CD4-positive, alpha-beta T cell treated with Interleukin-6 for 4 hours (primary cell): ENCODE results near the gene KANSL2.
A peak's percentile ranks its signal among the peaks of the same experiment; 100 is the strongest.
"Not testable (repeated sequence)": the region's sequence is repeated elsewhere in the genome, so short reads cannot be mapped to it uniquely, and the experiment has no call there.

Experiments
- DNase-seq: peaks from one replicate; pipeline ENCODE4 v3.0.0-alpha.2; 2020; ENCODE audit warnings: mixed read lengths

Gene KANSL2

DNA sequence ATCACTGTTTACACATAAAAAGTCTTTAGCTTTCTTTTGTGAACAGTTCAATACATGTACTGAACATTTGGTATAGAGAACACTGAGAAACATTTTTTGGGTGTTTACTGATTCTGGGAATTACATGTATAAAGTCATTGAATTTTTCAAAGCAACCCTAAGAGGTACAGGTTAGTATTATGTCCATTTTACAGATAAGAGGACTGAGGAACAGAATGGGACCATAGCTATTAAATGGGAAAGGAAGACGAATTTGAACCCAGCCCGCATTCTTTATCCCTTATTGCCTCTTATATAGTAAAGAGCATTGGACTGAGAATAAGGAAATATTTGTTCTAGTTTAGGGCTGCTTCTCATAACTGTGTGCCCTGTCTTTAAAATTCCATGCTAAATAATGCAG, 889 bp upstream of the KANSL2 start:
- DNase-seq: no peak

DNA sequence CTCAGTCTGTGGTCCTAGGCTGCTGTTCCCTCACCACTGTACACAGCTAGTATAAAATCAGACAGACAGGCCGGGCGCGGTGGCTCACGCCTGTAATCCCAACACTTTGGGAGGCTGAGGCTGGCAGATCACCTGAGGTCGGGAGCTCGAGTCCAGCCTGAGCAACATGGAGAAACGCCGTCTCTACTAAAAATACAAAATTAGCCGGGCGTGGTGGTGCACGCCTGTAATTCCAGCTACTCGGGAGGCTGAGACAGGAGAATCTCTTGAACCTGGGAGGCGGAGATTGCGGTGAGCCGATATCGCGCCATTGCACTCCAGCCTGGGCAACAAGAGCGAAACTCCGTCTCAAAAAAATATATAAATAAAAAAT, 481 bp upstream of the KANSL2 start:
- not testable (repeated sequence) for DNase-seq

DNA sequence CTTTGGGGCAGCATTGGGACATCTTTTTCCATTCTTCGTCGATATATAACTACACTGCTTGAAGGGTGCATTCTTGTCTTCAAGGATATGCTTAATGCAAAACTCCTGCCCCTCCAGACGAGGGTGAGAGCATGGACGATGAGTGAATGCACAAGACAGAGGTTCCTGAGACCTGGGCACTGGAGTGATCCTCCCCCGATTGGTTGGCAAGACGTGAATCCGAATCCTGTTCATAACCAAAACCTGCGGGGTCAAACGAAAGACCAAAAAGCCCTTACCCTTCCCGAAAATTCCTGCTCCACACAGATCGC, 684 bp downstream of the KANSL2 start:
- no peak for DNase-seq

DNA sequence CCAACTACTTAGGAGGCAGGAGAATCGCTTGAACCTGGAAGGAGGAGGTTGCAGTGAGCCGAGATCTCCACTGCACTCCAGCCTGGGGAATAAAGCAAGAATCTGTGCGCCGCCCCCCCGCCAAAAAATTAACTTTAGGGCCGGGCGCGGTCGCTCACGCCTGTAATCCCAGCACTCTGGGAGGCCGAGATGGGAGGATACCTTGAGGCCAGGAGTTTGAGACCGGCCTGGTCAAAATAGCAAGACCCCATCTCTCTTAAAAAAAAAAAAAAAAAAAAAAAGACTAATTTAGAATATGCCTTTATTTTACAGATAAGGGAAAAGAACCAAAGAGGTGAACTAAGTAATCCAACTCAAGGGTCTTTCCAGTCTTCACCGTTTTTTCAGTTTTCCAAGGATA, 1.2 kb downstream of the KANSL2 start:
- DNase-seq: no peak

DNA sequence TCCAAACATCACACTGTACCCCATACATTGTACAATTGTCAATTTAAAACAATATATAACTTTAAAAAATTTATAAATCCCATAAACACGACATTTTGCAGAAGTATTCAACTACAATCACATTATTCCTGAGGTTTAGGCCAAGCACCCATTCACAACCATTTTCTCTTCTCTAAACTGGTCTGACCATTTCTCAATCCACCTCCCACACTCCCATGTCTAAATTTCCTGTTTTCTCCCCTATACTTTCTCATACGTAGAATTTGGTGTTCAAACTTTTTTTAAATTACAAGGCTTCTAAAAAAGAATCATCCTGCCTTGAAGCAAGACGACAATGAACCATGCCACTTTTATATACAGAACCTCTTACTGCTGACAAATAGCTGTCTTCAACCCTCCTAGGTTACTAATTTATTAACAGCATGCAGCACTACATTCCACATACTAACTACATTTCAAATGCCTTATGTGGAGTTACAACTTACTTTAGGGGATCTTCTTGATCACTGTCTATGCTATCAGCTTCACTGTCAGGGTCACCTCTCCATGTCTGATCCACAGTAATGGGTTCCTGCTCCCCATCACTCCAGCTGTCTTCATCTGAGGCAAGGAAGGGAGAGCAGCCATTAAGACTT, 3.4 kb downstream of the KANSL2 start:
- no peak for DNase-seq

DNA sequence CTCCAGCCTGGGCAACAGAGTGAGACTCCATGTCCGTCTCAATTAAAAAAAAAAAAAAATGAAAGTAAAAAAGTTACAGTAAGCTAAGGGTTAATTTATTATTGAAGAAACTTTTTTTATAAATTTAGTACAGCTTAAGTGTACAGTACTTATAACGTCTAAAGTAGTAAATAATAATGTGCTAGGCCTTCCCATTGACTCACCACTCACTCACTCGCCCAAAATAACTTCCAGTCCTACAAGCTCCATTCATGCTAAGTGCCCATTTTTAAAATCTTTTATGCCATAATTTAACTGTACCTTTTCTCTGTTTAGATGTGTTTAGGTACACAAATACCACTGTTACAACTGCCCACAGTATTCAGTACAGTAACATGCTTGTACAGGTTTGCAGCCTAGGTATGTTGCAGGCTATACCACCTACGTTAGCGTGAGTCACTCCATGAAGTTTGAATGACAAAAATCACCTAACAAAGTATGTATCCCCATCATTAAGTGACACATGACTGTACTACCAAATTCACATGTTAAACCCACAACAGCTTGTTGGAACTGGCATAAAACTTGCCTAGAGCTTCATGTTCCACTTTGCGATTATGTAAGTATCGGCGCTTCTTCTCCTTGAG, 10.7 kb downstream of the KANSL2 start:
- DNase-seq: no peak

DNA sequence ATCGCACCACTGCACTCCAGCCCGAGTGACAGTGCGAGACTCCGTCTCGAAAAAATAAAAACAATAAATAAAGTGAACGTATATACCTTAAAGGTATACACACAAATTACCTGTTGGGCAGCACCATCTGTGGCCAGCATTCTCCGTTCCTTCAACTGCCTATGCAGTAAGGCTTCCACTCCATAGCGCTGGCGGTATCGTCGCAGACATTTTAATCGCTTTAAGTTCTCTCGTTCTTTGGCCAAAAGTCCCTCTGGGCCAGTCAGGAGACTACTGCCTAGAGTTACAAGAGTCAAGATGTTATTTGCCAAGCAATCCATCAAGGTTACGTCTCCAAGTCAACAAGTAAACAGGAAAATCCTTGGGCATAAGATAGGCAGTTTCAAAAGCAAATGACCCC, 13.0 kb downstream of the KANSL2 start:
- no peak for DNase-seq

DNA sequence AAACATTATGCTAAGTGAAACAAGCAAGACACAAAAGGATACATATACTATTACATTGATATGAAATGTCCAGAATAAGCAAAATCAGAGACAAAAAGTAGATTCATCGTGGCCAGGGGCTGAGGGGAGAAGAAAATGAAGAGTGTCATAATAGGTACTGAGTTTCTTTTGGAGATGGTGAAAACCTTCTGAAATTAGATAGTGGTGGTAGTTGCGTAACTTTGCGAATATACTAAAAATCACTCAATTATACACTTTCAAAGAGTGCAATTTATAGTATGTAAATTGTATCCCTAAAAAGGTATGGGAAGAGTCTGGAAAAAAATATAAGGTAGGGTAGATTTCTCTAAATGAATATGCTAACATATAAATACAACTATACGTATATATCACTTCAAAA, 22.2 kb downstream of the KANSL2 start:
- DNase-seq: no peak

DNA sequence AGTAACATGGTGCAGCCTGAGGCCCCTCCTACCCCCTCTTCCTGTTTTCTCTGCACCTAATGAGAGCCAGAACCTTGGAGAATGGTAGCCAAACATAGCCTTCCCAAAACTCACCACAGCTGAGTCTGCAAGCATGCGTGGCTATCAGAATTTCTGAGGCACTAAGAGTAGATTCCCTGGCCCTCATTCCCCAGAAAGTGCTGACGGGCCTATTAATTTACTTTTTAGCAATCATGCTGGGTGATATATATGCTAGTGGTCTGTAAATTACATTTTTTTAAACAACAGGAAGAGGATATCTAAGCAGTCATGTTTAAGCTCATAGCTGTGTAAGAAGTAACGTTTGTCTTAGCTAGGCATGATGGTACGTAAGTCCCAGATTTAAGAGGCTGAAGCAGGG, 30.4 kb downstream of the KANSL2 start:
- no peak for DNase-seq

DNA sequence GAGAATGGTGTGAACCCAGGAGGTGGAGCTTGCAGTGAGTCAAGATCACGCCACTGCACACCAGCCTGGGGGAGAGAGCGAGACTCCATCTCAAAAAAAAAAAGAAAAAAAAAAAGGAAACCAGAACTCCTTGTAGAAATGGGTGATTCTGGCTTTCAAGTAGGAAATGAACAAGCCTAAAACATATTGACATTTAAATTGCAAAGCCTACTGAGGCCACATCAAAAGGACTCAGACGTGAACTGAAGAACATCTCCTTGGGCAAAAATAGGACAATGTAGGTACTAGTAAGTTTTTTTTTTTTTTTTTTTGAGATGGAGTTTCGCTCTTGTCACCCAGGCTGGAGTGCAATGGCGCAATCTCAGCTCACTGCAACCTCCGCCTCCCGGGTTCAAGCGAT, 36.7 kb downstream of the KANSL2 start:
- DNase-seq: not testable (repeated sequence)

DNA sequence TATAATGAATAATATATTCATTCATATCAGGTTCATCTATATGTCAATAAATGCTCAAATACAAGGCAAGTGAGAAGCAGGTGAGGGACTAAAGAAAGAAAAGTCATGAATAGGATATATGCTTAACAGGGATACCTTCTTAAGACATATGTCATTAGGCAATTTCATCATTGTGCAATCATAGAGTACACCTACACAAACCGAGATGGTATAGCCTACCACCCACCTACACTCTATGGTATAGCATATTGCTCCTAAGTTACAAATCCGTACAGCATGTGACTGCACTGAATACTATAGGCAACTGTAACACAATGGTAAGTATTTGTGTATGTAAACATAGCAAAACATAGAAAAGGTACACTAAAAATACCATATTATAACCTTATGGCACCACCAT, 39.0 kb downstream of the KANSL2 start:
- DNase-seq: no peak

DNA sequence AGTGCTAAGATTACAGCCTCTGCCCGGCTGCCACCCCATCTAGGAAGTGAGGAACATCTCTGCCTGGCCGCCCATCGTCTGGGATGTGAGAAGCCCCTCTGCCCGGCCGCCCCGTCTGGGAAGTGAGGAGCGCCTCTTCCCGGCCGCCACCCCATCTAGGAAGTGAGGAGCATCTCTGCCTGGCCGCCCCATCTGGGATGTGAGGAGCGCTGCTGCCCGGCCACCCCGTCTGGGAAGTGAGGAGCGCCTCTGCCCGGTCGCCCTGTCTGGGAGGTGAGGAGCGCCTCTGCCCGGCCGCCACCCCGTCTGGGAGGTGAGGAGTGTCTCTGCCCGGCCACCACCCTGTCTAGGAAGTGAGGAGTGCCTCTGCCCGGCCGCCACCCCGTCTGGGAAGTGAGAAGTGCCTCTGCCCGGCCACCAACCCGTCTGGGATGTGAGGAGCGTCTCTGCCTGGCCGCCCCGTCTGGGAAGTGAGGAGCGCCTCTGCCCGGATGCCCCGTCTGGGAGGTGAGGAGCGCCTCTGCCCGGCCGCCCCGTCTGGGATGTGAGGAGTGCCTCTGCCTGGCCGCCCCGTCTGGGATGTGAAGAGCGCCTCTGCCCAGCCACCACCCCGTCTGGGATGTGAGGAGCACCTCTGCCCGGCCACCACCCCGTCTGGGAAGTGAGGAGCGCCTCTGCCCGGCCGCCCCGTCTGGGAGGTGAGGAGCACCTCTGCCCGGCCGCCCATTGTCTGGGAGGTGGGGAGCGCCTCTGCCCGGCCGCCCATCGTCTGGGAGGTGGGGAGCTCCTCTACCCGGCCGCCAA, 40.1 kb downstream of the KANSL2 start:
- DNase-seq: not testable (repeated sequence)

DNA sequence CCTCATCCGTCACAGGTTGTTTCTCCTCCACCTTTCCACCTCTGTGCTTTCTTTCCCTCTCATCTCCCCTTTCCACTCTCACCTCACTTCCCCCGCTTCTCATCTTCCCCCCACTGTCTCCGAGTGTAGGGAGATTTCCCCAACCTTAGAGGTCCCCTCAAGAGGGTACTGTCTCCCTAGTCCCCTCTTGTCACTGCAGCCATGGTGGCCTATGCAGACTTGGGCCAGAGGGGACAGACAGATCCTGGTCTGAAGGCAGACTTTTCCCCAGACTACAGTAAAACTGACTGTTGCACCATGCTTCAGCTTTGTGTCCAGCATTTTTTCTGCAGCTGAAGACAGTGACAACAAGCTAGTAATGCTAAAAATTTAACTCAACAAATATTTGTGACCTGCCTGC, 41.2 kb downstream of the KANSL2 start:
- DNase-seq: no peak

DNA sequence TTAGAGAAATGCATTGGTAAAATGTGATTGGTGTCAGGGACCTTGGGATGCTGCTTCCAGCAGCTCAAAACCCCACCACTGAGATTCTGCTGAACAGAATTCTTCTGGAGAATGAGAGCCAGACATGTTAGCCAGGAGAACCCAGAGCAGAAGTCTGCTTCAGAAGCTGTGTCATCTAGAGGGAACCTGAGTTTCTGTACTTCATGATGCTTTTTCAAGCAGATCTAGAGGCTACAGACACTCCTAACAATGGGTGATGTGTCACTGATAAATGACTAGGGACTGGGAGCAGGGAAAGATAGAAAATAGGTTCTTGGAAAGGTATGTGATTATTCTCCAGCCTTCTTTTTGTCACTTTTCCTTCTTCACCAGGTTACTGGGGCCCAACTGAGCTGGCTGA, 41.6 kb downstream of the KANSL2 start:
- DNase-seq: no peak

DNA sequence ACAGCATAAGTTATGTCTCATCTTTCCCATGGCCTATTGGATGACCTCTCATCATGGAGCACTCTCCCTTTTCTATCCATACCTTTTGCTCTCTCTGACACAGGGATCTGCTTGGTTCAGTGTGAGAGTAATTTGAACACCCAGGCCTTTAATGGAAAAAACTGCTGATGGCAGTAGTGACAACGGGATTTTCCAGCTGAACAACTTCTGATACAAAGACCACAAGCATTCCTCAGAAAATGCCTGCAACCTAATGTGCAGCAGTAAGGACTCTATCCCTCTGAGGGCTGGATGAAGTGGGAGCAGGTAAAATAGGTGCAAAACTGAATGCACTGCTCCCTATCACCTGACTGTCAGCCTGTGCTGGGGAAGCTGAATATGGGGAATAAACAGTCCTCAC, 51.0 kb downstream of the KANSL2 start:
- no peak for DNase-seq

DNA sequence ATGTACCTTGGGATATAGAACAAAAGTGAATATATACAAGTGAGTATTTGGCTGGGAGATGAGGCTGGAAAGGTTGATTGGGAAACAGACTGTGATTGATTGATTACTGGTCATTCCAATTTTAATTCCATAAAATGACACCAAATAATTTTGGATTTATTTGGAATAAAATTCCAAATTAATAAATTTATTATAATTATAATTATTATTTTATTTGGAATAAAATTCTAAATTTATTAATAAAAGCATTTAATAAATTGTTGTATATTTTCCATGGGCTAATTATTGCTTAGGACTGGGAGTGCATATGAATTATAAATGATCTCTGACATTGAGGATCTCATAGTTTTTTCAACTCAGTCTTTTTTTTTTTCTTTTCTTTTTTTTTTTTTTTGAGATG, 51.7 kb downstream of the KANSL2 start:
- no peak for DNase-seq

DNA sequence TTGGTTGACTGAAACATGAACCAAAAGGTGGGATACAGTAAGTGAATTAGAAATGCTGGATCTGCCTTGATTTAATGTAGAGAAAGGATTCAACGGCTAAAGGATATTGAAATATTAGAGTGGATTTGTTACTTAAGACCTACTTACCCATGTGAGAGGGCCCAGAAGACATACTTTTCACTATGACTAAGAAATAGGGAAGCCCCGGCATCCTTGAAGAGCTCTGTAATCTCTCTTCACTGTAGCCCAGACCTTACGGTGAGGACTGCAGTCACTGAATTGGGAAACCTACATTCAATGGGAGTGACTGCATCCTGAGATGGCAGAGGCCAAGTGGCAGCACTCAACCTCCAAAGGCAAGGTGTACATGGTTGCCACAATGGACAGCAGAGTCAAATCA, 52.5 kb downstream of the KANSL2 start:
- no peak for DNase-seq

DNA sequence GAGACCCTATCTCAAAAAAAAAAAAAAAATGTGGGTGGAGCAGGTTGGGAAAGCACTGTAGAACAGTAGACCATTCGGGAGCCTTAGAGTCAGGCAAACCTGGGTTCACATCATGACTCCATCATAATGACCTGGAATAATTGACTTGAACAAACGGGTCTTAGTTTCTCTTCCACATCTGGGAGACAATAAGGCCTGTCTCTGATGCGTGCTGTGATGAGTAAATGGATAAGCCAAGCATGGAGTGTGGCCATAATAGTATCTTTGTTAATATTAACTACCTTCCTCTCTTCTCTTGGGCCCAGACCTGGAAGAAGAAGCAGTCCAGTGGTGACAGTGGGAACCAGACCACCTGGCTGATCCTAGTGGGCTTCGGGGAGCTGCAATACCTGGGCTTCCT, 54.5 kb downstream of the KANSL2 start:
- no peak for DNase-seq

DNA sequence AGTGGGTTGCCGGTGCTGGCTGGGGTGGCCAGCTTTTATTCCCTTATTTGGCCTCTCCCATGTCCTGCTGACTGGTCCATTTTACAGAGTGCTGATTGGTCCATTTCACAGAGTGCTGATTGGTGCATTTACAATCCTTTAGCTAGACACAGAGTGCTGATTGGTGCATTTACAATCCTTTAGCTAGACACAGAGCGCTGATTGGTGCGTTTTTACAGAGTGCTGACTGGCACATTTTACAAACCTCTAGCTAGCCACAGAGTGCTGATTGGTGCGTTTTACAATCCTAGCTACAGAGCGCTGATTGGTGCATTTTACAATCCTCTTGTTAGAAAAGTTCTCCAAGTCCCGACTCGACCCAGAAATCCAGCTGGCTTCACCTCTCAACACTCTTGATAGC, 59.0 kb downstream of the KANSL2 start:
- not testable (repeated sequence) for DNase-seq

DNA sequence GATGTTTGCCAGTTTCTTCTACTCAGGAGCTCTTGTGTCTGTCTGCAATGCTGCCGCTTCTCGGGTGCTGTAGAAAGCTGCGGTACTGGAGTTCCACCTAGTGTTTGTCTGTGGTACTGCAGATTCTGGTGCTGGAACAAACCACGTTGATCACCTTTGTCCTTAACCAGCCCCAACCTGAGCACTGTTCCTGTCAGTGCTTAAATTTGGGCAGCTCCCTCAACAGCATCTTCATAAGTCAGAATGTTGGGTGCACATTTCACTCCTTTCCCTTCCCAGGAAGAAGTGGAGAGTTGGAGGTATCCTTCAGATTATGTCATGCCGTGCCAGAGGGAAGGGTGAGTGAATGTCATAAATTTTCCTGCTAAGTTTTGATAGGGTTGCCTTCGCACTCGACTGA, 63.5 kb downstream of the KANSL2 start:
- peak; percentile 73 for DNase-seq

DNA sequence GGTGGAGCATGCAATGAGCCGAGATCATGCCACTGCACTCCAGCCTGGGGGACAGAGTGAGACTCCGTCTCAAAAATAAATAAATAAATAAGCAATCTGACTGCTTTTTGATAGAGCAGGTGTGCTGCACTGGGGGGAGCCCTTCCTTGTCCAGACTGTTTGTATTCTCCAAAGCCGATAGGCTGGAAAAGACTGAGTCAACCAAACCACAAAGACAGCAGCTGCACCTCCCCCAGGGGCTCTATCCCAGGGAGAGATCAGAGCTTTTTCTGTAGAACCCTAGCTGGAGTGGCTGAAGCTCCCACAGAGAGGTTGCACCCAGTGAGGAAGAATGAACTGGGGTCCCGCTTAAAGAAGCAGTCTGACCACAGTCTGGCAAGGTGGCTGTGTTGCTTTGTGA, 66.4 kb downstream of the KANSL2 start:
- DNase-seq: no peak

DNA sequence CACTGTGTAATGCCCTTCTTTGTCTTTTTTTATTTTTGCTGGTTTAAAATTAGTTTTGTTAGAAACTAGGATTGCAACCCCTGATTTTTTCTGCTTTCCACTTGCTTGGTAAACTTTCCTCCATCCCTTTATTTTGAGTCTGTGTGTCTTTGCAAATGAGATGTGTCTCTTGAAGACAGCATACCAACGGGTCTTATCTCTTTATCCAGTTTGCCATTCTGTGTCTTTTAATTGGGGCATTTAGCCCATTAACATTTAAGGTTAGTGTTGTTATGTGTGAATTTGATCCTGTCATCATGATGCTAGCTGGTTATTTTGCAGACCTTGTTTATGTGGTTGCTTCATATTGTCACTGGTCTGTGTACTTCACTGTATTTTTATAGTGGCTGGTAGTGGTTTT, 68.7 kb downstream of the KANSL2 start:
- no peak for DNase-seq
